DOHH2 (cell line): ENCODE results near the gene TTC23L.

ENCODE experiments used
- CTCF ChIP-seq: fragments of 200-600 bp; sonication (generic); IDR thresholded peaks from one replicate; pipeline ENCODE4 v1.5.1; 2014; ENCODE audit warnings: antibody characterized with exemption, mild to moderate bottlenecking, low read depth, low read length; ENCODE audit not compliant: poor library complexity, severe bottlenecking
- EZH2phosphoT487 ChIP-seq: fragments of 200-600 bp; sonication (generic); IDR thresholded peaks from 2 replicates; pipeline ENCODE4 v1.6.1; 2017; ENCODE audit warnings: borderline replicate concordance, mild to moderate bottlenecking, antibody characterized with exemption, low read length, moderate library complexity, mixed read lengths

DNA sequence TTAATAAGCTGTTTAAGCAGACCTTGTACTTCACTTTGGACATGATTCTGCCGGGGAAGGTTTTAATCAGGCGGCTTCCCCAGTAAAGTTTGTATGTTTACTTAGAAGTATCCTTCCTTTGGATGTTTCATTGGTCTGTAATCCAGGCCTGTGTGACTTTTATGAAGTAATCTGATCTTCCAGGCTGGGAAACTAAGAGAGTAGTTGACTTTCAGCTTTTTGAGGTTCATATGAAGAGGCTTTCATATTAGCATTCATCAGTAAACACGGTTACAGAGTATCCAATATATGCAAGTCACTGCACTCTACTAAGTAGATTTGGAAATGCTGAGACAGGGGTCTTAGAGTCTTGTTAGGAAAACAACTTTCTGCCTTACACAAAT lies 91.5 kb downstream of the TTC23L start:
- TF ChIP-seq CTCF (no peak), EZH2phosphoT487 (no peak)
